GM20000 (cell line): ENCODE measurements around the gene CAV2.

ENCODE experiments used
- DNase-seq: peaks from one replicate; pipeline ENCODE4 v3.0.0; 2012; ENCODE audit warnings: low spot score
- TF ChIP-seq, protein P1 (sequence below): IDR thresholded peaks from 2 replicates; pipeline ENCODE4 v1.5.1; 2012; ENCODE audit warnings: mild to moderate bottlenecking, control low read depth; ENCODE audit errors: extremely low read depth, missing control alignments

CAV2 gene

DNA sequence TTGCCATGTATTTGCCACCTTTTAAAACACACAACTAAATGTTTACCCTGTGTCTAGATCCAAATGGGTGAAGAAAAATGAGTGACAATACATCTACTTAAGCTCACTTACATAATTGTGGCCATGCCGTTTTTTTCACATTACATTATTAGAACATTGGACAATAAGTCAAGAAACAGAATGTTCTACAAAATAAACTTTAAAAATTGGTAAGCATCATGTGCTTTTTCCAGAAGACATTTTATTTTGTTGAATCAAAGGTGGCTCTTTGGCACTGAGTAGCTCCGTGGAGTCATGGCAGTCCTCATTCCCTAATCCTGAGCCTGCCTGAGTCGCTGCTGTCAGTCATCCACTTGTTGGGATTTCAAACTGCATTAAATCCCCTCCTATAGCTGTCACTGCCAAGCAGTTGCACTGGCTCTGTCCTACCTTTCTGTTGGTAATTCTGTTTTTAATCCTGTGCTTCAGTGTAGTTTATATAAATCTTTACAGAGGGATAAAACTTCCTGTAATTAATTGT, 57.6 kb downstream of the CAV2 start:
- TF ChIP-seq, protein P1, sequence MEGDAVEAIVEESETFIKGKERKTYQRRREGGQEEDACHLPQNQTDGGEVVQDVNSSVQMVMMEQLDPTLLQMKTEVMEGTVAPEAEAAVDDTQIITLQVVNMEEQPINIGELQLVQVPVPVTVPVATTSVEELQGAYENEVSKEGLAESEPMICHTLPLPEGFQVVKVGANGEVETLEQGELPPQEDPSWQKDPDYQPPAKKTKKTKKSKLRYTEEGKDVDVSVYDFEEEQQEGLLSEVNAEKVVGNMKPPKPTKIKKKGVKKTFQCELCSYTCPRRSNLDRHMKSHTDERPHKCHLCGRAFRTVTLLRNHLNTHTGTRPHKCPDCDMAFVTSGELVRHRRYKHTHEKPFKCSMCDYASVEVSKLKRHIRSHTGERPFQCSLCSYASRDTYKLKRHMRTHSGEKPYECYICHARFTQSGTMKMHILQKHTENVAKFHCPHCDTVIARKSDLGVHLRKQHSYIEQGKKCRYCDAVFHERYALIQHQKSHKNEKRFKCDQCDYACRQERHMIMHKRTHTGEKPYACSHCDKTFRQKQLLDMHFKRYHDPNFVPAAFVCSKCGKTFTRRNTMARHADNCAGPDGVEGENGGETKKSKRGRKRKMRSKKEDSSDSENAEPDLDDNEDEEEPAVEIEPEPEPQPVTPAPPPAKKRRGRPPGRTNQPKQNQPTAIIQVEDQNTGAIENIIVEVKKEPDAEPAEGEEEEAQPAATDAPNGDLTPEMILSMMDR, result no peak
- DNase-seq, result no peak

DNA sequence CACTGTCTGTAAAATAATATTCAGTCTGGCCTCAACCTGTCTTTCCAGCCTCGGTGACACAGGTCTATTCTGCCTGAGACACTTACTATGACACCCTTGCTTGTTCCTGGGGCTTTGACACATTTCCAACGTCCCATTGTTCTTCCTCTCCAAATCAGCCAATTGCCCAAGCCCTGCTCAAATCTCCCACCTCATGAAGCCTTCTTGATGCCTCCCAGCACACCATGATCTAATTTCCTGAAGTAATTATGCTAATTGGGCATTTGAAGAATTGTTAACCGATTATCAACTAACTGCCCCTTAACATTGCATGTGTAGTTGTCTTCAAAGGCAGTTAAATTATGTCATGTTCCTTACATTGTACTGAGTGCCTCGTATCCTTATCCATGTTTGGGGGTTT, 58.4 kb downstream of the CAV2 start:
- no peak for DNase-seq
- TF ChIP-seq, protein P1, result no peak
